HEK293T (cell line): ENCODE measurements around the gene OR2M2.

ENCODE experiments used
- ARNT ChIP-seq: fragments of 450-650 bp; IDR thresholded peaks from 2 replicates; pipeline ENCODE4 v1.6.1; 2017; ENCODE audit warnings: mild to moderate bottlenecking
- ELF4 ChIP-seq: fragments of 450-650 bp; IDR thresholded peaks from 2 replicates; pipeline ENCODE4 v1.6.1; 2017; ENCODE audit warnings: antibody characterized with exemption

DNA sequence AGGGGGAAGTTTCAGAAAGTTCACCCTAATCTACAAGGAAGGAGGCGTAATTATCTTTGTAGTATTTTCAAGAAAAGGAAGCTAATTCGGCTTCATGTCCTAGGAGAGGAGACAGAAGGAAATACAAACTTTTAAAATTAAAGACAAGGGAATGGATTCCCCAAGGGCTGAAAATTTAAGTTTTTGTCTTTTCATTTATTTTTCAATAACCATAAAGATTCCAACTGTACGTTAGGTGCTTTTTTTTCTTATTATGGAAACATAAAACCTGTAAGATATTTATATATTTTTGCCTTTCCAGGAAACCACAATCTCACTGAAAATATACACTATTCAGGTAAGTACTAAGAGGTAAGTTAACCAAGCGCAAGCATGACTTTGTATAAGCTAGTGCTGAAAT lies 22.3 kb downstream of the OR2M2 start, which contains the start of gene OR2M3:
- no peak for TF ChIP-seq ELF4
- no peak for TF ChIP-seq ARNT
